GM18867 (cell line): Measurements from ENCODE around the gene CACNA1S.

Experiments
- ATAC-seq: cut with Tn5 transposase; IDR thresholded peaks from one replicate; pipeline ENCODE4 v1.9.1; 2021; ENCODE audit warnings: mild to moderate bottlenecking, moderate library complexity; ENCODE audit not compliant: unreplicated experiment

The CACNA1S gene

GRCh38 chr1:201140235-201140940, 28.2 kb upstream of the CACNA1S start:
- ATAC-seq, result no peak

GRCh38 chr1:201139756-201140155, 27.5 kb upstream of the CACNA1S start:
- ATAC-seq, result no peak

GRCh38 chr1:201139306-201139705, 27.1 kb upstream of the CACNA1S start:
- ATAC-seq, result no peak

- no peak for ATAC-seq
Observed at GRCh38 chr1:201138311-201138840, 26.1 kb upstream of the CACNA1S start.

- no peak for ATAC-seq
Observed at GRCh38 chr1:201137579-201138310, 25.5 kb upstream of the CACNA1S start.

- no peak for ATAC-seq
Observed at GRCh38 chr1:201137024-201137392, 24.8 kb upstream of the CACNA1S start.

- no peak for ATAC-seq
Observed at GRCh38 chr1:201136355-201137023, 24.3 kb upstream of the CACNA1S start.

GRCh38 chr1:201134405-201134804, 22.2 kb upstream of the CACNA1S start:
- ATAC-seq, result no peak

GRCh38 chr1:201131398-201131797, 19.2 kb upstream of the CACNA1S start:
- ATAC-seq, result no peak

GRCh38 chr1:201128962-201129361, 16.7 kb upstream of the CACNA1S start:
- no peak for ATAC-seq

GRCh38 chr1:201128476-201128875, 16.2 kb upstream of the CACNA1S start:
- no peak for ATAC-seq

GRCh38 chr1:201127755-201128455, 15.7 kb upstream of the CACNA1S start:
- no peak for ATAC-seq

- ATAC-seq, result no peak
Observed at GRCh38 chr1:201126832-201127754, 14.9 kb upstream of the CACNA1S start, which contains the start of gene ASCL5. Gene ASCL5, minus strand, starts transcription at chr1:201127184. Its CDS starts 11,812 bp downstream, at chr1:201115372.

GRCh38 chr1:201126463-201126831, 14.2 kb upstream of the CACNA1S start:
- no peak for ATAC-seq

- ATAC-seq, result no peak
Observed at GRCh38 chr1:201125800-201126199, 13.6 kb upstream of the CACNA1S start.

GRCh38 chr1:201125019-201125418, 12.8 kb upstream of the CACNA1S start:
- ATAC-seq, result no peak

GRCh38 chr1:201123866-201124265, 11.6 kb upstream of the CACNA1S start:
- no peak for ATAC-seq

GRCh38 chr1:201122321-201122957, 10.2 kb upstream of the CACNA1S start:
- no peak for ATAC-seq
